Activated CD4-positive, CD25-positive, alpha-beta regulatory T cell treated with anti-CD3 and anti-CD28 coated beads, Interleukin-2, amount 50 U/mL, for 24 hours (primary cell): ENCODE data around the gene ANGPTL7.
"Not testable (repeated sequence)": the region's sequence is repeated elsewhere in the genome, so short reads cannot be mapped to it uniquely, and the experiment has no call there.

Experiments
- ATAC-seq, 2 donors: fragments of 150-1000 bp; cut with Tn5 transposase; one replicate each; pipeline ENCODE4 v1.10.0; 2021; ENCODE audit warnings: mild to moderate bottlenecking in 1 of 2, moderate library complexity in 1 of 2

ANGPTL7 gene

GRCh38 chr1:11188858-11189451 is at the start of gene ANGPTL7:
Gene ANGPTL7, plus strand, starts transcription at chr1:11189355. Its CDS starts 225 bp downstream, at chr1:11189580.
- ATAC-seq = no peak

GRCh38 chr1:11142618-11143391 is 46.4 kb upstream of the ANGPTL7 start:
- ATAC-seq = no peak

GRCh38 chr1:11143401-11143800 is 45.8 kb upstream of the ANGPTL7 start:
- ATAC-seq = no peak

GRCh38 chr1:11143907-11144306 is 45.2 kb upstream of the ANGPTL7 start:
- ATAC-seq = peak; percentile 41 to 45

- ATAC-seq = no peak
Measured at GRCh38 chr1:11144570-11145256, 44.4 kb upstream of the ANGPTL7 start.

- ATAC-seq = no peak
Measured at GRCh38 chr1:11145741-11146140, 43.4 kb upstream of the ANGPTL7 start.

- ATAC-seq = no peak
Measured at GRCh38 chr1:11147197-11147770, 41.9 kb upstream of the ANGPTL7 start.

- ATAC-seq = no peak
Measured at GRCh38 chr1:11150326-11150725, 38.8 kb upstream of the ANGPTL7 start.

- ATAC-seq = no peak
Measured at GRCh38 chr1:11151114-11151513, 38.0 kb upstream of the ANGPTL7 start.

GRCh38 chr1:11151826-11152612 is 37.1 kb upstream of the ANGPTL7 start:
- no peak for ATAC-seq

- ATAC-seq = no peak
Measured at GRCh38 chr1:11152755-11153154, 36.4 kb upstream of the ANGPTL7 start.

GRCh38 chr1:11153184-11153583 is 36.0 kb upstream of the ANGPTL7 start:
- no peak for ATAC-seq

GRCh38 chr1:11156441-11156840 is 32.7 kb upstream of the ANGPTL7 start:
- ATAC-seq = no peak

GRCh38 chr1:11156963-11157362 is 32.2 kb upstream of the ANGPTL7 start:
- ATAC-seq = no peak

GRCh38 chr1:11157394-11157793 is 31.8 kb upstream of the ANGPTL7 start:
- no peak for ATAC-seq

GRCh38 chr1:11157867-11158266 is 31.3 kb upstream of the ANGPTL7 start:
- ATAC-seq = no peak

- ATAC-seq = no peak
Measured at GRCh38 chr1:11158291-11158690, 30.9 kb upstream of the ANGPTL7 start.

GRCh38 chr1:11158720-11159321 is 30.3 kb upstream of the ANGPTL7 start:
- ATAC-seq = peak; percentile 35 to 43

- not testable (repeated sequence) for ATAC-seq
Measured at GRCh38 chr1:11162752-11163151, 26.4 kb upstream of the ANGPTL7 start.

- ATAC-seq = not testable (repeated sequence)
Measured at GRCh38 chr1:11166744-11167143, 22.4 kb upstream of the ANGPTL7 start.

- ATAC-seq = no peak
Measured at GRCh38 chr1:11168731-11169130, 20.4 kb upstream of the ANGPTL7 start.

GRCh38 chr1:11169202-11169601 is 20.0 kb upstream of the ANGPTL7 start:
- no peak for ATAC-seq
